ENCODE data around the gene FBN3.

FBN3 gene

DNA sequence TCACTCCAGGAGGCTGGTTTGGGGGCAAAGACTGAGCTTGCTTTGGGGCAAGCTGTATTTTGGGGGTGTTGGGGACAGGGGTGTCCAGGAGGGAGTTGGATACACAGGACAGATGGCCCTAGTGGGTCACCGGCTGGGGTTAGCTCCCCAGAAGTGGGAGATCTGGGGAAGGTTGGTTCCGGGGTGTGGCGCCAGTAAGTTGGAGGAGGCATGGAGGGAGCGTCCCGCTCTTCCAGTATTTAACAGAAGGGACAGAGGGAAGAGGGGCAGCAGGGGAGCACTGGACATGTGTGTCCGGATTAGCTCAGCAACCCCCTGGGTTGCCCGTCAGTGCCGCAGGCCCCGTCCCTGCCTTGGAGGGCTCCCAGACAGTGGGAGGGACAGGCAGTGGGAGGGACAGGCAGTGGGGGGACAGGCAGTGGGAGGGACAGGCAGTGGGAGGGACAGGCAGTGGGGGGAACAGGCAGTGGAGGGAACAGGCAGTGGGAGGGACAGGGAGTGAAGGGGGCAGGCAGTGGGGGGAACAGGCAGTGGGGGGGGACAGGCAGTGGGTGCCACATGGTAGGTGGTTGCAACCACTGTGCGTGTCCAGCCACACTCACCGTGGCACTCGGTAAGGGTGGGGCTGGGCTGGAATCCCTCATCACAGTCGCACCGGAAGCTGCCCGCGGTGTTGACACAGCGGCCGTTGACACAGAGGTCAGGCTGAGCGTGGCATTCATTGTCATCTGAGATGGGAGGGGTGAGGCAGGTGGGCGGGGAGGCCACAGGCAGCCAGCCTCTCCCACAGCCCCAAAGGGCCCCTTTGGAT is 63.6 kb downstream of the FBN3 start:
- Histone ChIP-seq H3K79me2 (ENCODE audit: insufficient read depth, low read depth) (no peaks in the 10 kb centered on the region), H3K9ac (no peak overlapping the region), H3K4me3 (IDR thresholded peaks at IDR 0.05; ENCODE audit: insufficient read depth, low read depth, low read length) (no peak overlapping the region), H2AFZ (ENCODE audit: low read depth) (no peak overlapping the region), H4K20me1 (ENCODE audit: insufficient read depth) (no peaks in the 10 kb centered on the region), H3K27ac (no peak overlapping the region), H3K4me2 (no peak overlapping the region), H3K27me3 (ENCODE audit: insufficient read depth, low read depth) (peaks cover 3% of the 10 kb centered on the region; the same call in 1 of the 2 replicates), H3K4me1 (ENCODE audit: low read depth, poor library complexity, severe bottlenecking) (no peaks in the 10 kb centered on the region), H3K36me3 (ENCODE audit: insufficient read depth) (no peaks in the 10 kb centered on the region)
- no peak for TF ChIP-seq CTCF (conservative IDR thresholded peaks at IDR 0.05; ENCODE audit: low read depth, low read length)

DNA sequence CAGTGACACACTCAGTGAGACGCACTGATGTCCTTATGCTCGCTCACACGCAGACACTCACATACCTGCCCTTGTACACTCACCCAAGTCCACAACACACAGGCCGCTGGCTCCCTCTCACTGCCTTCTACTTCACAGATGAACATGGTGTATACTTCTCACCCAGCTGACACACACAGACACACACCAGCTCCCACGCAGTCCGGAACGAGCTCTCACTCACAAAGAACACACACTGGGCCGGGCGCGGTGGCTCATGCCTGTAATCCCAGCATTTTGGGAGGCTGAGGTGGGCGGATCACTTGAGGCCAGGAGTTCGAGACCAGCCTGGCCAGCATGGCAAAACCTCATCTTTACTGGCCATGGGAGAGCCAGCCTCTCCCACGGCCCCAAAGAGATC is 65.2 kb downstream of the FBN3 start:
- no peak for TF ChIP-seq CTCF (conservative IDR thresholded peaks at IDR 0.05; ENCODE audit: low read depth, low read length)
- no peak overlapping the region for H2AFZ ChIP-seq (ENCODE audit: low read depth)
- no peak overlapping the region for H3K9ac ChIP-seq

GRCh38 chr19:8083141-8083540 is 66.3 kb downstream of the FBN3 start:
- no peaks in the 10 kb centered on the region for H3K4me1 ChIP-seq (ENCODE audit: low read depth, poor library complexity, severe bottlenecking)
- no peaks in the 10 kb centered on the region for H4K20me1 ChIP-seq (ENCODE audit: insufficient read depth)
- no peaks in the 10 kb centered on the region for H3K79me2 ChIP-seq (ENCODE audit: insufficient read depth, low read depth)
- H3K4me3 ChIP-seq (IDR thresholded peaks at IDR 0.05; ENCODE audit: insufficient read depth, low read depth, low read length) = no peak overlapping the region
- H2AFZ ChIP-seq (ENCODE audit: low read depth) = no peak overlapping the region
- H3K4me2 ChIP-seq = no peak overlapping the region
- no peak overlapping the region for H3K9ac ChIP-seq
- H3K27ac ChIP-seq = no peak overlapping the region
- TF ChIP-seq CTCF (conservative IDR thresholded peaks at IDR 0.05; ENCODE audit: low read depth, low read length) = no peak
- H3K36me3 ChIP-seq (ENCODE audit: insufficient read depth) = no peaks in the 10 kb centered on the region
- peaks cover 18% of the 10 kb centered on the region; the same call in 1 of the 2 replicates for H3K27me3 ChIP-seq (ENCODE audit: insufficient read depth, low read depth)

More for the DNA sequence above, 65.2 kb downstream of the FBN3 start:
- H3K4me3 ChIP-seq (IDR thresholded peaks at IDR 0.05; ENCODE audit: insufficient read depth, low read depth, low read length) = no peak overlapping the region
- no peaks in the 10 kb centered on the region for H3K36me3 ChIP-seq (ENCODE audit: insufficient read depth)
- no peaks in the 10 kb centered on the region for H3K4me1 ChIP-seq (ENCODE audit: low read depth, poor library complexity, severe bottlenecking)
- H3K27ac ChIP-seq = no peak overlapping the region
- no peaks in the 10 kb centered on the region for H3K79me2 ChIP-seq (ENCODE audit: insufficient read depth, low read depth)
- H3K4me2 ChIP-seq = no peak overlapping the region
- peaks cover 8% of the 10 kb centered on the region; the same call in 1 of the 2 replicates for H3K27me3 ChIP-seq (ENCODE audit: insufficient read depth, low read depth)
- no peaks in the 10 kb centered on the region for H4K20me1 ChIP-seq (ENCODE audit: insufficient read depth)

GRCh38 chr19:8081569-8082550 is 67.5 kb downstream of the FBN3 start:
- H3K36me3 ChIP-seq (ENCODE audit: insufficient read depth) = no peaks in the 10 kb centered on the region
- H2AFZ ChIP-seq (ENCODE audit: low read depth) = no peak overlapping the region
- TF ChIP-seq CTCF (conservative IDR thresholded peaks at IDR 0.05; ENCODE audit: low read depth, low read length) = no peak
- H3K79me2 ChIP-seq (ENCODE audit: insufficient read depth, low read depth) = no peaks in the 10 kb centered on the region
- no peak overlapping the region for H3K4me3 ChIP-seq (IDR thresholded peaks at IDR 0.05; ENCODE audit: insufficient read depth, low read depth, low read length)
- H3K4me2 ChIP-seq = no peak overlapping the region
- no peaks in the 10 kb centered on the region for H4K20me1 ChIP-seq (ENCODE audit: insufficient read depth)
- peaks cover 24% of the 10 kb centered on the region; the same call in 1 of the 2 replicates for H3K27me3 ChIP-seq (ENCODE audit: insufficient read depth, low read depth)
- no peak overlapping the region for H3K9ac ChIP-seq
- no peak overlapping the region for H3K27ac ChIP-seq
- no peaks in the 10 kb centered on the region for H3K4me1 ChIP-seq (ENCODE audit: low read depth, poor library complexity, severe bottlenecking)

All from KMS-11 (cell line).